HG03354 (cell line): Measurements from ENCODE around the gene PRR36.

ENCODE experiments used
- ATAC-seq: cut with Tn5 transposase; IDR thresholded peaks from one replicate; pipeline ENCODE4 v1.9.1; 2021; ENCODE audit warnings: mild to moderate bottlenecking; ENCODE audit not compliant: unreplicated experiment, poor library complexity, severe bottlenecking

PRR36 gene

DNA sequence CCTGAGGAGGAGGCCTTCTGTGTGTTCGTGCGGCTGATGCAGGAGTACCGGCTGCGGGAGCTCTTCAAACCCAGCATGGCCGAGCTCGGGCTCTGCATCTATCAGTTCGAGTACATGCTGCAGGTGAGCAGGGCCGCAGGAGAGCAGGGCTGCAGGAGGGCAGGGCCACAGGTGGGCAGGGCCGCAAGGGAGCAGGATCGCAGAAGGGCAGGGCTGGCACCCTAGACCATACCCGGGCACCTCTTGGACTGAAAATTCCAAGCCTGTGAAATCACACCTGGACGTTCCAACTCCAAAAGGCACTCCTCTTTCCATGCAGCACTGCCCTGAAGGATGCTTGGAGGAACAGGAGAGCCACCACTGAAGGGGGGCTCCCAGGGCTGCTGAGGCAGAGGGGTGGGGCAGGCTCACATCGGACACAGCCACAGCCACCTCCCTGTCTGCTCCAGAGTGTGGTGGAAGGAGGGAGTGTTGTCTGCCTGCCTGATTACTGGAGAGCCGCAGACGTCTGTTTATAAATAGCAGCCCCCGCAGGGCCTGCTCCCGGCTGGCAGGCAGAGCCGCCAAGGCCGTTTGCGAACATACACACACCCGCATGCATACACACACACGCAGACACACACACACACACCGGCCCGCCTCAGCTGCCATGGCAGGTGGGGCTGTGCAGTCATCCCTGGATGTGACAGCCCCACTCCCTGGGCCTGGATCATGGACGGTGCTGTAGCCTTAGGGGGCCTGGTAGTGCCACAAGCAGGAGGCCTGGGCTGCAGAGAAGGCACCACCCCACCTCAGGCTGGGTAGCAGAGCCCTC lies 24.0 kb downstream of the PRR36 start:
- no peak for ATAC-seq

DNA sequence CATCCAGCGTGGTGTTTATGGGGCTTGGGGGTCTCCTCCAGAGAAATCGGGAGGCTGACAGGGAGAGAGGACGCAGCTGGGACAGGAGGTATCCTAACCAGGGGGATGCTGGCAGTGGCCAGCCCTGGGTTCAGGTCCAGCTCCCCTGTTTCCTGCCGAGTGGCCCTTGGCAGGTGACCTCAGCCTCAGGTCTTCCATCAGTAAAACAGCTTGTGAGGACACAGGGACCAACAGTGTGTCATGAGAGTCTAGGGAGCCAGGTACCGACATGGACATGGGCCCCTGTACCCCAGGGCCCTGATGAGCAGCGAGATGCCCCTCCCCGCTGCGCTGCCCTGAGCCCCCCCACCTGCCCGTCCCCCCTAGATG lies 24.6 kb downstream of the PRR36 start:
- ATAC-seq, result no peak

DNA sequence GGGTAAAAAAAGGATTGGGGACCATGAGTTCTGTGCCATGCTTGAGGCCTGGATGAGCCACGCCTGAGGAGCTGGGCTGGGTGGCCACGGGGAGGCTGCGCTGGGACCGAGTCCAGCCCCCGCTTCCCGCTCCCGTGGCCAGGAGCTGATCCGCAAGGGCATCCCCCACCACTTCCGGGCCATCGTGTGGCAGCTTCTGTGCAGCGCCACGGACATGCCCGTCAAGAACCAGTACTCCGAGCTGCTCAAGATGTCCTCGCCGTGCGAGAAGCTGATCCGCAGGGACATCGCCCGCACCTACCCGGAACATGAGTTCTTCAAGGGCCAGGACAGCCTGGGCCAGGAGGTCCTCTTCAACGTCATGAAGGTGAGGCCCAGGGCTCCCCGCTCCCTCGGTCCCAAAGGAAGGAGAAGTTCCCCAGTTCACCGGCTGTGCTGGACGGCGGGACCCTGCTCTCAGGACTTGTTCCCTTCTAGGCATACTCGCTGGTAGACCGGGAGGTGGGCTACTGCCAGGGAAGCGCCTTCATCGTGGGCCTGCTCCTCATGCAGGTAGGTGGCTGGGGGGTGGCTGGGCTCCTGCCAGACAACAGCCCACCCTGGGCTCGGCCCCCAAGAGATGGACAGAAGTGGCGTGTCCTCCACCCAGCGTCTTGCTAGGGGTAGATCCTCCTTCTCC lies 25.3 kb downstream of the PRR36 start:
- no peak for ATAC-seq

DNA sequence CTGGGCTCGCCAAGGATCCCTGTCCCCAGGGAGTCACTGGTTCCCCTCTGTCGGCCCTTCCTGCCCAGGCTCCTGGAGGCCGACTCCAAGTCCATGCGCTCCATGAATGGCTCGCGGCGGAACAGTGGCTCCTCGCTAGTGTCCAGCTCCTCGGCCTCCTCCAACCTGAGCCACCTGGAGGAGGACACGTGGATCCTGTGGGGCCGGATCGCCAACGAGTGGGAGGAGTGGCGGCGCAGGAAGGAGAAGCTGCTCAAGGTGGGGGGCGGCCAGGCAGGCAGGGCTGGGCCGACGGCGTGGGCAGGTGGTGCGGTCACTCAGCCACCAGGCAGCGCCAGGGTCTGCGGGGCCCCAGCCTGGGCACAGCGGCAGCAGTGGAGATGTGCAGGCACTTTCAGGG lies 26.5 kb downstream of the PRR36 start:
- ATAC-seq, result no peak

DNA sequence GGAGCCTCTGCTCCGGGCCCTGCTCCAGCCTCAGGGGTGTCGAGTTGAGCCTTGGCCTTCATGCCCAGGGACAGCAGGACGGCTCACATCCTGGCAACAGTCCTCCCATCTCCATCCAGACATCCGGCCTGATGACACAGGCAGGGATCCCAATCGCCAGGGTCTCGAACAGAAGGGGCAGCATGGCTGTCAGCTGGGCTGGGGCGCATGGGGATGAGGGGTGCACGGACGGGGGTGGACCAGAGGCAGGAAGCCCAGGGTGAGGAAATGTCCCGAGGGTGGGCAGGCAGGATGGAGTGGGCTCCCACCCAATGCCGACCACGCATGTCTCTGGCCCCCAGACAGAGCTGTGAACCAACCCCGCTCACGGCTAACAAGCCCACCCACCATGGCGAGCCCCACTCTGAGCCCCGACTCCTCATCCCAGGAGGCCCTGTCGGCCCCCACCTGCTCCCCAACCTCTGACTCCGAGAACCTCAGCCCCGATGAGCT lies 28.0 kb downstream of the PRR36 start:
- no peak for ATAC-seq

DNA sequence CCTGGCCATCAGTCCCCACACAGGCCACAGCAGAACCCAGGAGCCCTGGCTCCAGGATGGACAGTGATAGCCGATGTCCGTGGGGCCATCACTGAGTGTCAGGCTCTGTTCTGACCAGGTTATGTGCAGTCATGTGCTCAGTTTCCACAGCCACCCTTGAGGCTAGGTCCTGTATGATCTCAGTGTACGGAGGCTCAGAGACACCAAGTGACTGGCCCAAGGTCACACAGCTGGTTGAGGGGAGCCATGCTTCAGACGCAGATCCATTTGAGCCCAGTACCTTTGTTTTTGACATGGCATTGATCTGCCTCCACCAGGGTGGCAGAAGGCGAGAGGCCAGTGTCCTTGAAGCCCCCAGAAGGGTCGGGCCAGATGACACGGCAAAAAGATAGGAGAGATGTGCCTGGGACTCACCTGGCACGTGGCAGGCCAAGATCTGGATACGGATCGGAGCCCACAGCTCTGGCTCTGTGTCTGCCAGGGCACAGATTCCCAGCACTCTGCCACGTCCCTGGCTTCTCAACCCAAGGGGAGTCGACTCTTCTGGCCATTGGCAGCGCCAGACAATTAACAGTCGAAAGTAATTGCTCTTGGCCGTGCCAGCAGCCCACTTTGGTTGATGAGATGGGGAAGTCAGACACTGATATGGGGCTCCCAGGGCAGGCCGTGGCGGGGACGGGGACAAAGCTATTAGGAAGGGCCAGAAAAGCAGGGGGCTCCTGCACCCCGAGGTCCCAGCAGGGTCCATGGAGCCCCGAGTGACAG lies 28.6 kb downstream of the PRR36 start:
- ATAC-seq, result no peak

DNA sequence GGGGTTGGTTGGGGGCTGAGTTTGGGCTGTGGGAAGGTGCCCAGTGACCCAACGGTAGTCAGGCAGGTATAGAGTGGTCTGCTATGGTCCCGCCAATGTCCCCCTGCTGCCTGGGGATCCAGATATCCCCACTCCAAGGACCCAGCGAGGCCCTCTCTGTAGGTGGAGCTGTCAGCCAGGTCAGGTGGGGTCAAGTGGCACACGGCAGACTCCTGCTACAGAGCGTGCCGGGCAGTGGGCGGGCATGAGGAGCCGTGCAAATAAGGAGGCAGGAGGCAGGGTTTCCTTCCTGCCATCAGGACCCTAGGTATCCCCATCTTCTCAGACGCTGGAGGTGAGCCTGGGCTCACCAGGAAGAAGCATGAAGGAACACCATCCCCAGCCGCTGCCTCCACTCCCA lies 29.2 kb downstream of the PRR36 start:
- no peak for ATAC-seq

DNA sequence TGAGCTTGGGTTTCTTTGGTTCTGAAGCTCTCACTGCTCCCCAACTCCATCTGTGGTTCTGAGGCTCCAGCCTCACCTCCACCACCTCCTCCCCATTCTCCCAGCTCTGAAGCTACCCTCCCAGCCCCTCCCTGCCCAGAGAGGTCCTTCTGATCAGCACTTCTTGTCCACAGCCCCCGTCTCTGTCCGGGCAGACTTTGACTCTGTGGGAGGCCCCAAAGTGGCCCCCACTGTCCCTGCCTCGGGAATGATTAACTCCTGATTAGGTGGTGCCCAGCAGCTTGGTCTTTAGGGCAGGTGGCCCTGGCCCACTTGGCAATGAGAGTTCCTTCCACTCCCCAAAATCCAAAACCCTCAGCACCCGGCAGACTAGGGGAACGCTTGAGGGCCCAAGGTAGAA lies 29.8 kb downstream of the PRR36 start:
- ATAC-seq, result no peak

DNA sequence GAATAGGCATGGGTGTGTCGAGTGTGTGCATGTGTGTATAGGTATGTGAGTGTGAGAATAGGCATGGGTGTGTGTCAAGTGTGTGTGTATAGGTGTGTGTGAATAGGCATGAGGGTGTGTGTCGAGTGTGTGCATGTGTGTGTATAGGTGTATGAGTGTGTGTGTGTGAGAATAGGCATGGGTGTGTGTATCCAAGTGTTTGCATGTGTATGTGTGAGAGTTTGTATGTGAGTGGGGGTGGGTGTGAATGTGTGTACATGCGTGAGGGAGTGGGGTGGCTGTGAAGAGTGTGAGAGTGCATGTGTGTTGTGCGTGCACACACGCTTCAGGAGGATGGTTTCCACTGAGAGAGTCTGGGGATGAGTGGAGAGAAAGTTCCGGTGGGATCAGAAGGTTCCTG lies 30.7 kb downstream of the PRR36 start:
- ATAC-seq, result no peak

DNA sequence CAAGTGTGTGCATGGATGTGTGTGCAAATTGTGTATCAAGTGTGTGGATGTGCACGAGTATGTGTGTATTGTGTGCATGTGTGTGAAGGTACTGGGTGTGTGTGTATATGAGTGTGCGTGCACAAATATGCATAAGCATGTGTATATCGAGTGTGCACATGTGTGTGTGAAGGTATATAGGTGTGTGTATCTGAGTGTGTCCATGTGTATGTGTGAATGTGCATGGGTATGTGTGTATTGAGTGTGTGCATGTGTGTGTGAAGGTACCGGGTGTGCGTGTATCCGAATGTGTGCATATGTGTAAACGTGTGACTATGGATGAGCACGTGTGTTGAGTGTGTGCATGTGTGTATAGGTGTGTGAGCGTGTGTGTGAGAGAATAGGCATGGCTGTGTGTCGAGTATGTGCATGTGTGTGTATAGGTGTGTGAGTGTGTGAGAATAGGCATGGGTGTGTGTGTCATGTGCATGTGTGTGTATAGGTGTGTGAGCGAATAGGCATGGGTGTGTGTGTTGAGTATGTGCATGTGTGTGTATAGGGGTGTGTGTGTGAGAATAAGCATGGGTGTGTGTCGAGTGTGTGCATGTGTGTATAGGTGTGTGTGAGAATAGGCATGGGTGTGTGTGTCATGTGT lies 31.4 kb downstream of the PRR36 start:
- no peak for ATAC-seq

DNA sequence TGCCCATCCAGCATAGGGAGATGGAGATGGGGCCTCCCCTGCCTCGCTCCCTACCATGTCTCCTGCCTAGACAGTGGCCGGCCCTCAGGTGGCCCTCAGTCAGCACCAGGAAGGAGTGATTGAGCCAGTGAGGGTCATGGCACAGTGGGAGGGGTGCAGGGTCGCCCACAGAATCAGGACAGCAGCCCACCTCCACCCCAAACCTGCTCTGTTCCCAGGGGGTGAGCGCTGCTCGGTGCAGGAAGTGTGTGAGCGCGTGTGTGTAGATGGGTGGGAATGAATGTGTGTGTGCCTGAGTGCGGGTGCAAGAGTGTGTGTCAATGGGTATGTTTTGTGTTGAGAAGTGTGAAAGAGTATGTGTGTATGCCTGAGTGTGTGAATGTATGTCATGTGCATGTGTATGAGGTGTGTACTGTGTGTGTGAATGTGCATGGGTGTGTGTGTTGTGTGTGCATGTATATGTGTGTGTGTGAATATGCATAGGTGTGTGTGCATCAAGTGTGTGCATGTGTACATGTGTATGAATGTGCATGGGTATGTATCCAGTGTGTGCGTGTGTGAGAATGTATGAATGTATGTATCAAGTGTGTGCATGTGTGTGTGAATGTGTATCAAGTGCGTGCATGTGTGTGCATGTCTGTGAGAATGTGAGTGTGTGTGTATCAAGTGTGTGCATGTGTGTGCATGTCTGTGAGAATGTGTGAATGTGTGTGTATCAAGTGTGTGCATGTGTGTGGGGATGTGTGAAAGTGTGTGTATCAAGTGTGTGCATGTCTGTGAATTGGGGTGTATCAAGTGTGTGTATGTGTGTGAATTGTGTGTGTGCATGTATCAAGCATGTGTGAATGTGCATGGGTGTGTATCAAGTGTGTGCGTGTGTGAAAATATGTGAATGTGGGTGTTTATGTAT lies 32.2 kb downstream of the PRR36 start:
- ATAC-seq, result no peak

DNA sequence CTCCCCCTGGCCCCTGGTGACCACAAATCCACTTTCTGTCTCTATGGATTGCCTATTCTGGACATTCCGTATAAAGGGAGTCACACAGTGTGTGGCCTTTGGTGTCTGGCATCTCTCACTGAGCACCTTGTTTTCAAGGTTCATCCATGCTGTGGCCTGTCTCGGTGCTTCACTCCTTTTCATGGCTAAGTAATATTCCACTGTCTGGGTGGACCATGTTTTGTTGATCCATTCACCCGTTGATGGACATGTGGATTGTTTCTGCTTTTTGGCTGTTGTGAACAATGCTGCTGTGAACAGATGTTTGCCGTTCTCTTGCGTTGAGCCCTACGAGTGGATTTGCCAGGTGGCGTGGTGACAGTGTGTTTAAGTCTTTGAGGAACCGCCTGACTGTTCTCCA lies 33.6 kb downstream of the PRR36 start:
- ATAC-seq, result no peak

DNA sequence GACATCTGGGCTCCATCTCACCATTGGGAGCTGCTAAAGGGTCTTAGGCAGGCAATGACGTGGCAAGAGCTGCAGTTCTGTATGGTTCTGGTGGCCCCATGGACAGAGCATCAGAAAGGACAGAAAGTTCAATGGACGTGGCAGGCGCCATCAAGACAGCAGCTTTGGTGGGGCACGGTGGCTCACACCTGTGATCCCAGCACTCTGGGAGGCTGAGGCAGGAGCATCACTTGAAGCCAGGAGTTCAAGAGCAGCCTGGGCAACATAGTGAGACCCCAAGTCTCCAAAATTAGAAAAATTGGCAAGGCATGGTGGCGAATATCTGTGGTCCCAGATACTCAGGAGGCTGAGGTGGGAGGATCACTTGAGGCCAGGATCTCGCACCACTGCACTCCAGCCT lies 34.7 kb downstream of the PRR36 start:
- no peak for ATAC-seq

DNA sequence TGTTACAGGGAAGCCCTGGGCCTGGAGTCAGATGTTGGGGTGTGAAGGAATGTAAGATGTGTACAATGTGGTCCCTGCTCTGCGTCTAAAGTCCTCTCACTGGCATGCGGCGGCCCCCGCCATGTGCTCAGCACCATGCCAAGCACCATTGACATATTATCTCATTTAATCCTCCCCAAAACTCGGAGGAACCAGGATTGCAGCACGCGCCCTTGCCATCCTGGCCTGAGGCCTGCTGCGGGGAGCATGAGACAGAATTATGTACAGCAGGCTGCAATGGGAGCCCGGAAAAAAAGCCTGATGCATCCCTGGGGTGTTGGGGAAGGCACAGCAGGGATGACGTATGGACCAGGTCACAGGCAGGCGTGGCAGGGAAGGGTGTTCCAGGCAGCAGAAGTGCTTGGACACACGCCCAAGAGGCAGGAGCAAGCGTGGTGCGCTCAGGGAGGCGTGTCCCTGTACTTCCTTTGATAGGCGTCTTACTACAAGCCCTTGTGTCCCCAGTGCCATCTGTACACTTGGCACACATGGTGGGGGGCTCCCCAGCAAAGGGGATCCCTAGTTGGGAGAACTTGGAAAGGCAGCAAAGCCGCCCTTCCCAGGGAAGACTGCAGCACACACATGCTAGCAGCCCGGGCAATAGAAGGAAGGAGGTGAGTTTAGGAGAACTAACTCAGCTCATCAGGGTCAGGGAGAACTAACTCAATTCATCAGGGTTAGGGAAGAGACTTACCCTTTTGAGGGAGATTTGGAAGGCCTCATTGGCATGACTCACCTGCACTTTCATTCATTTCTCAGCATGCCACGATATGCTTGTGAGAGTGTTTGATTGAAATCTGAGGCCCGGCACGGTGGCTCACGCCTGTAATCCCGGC lies 40.7 kb downstream of the PRR36 start:
- ATAC-seq, result no peak

DNA sequence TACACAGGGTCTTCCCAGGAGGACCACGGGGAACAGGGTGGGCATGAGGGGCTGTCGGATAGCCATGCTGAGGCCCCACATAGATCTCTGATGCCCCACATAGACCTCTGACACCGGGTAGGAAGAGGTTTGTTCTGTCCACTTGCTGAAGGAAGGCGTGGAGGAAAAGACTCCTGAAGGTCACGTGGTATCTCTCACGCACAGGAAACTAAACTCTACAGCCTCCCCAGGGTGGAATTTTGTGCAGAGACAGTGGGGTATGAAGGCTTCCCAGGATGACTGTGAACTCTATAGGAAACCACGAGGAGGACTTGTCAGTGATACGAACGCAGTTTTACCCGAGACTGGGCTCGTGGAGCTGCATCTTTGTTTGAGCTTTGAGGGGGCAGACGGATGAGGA lies 41.4 kb downstream of the PRR36 start:
- no peak for ATAC-seq

DNA sequence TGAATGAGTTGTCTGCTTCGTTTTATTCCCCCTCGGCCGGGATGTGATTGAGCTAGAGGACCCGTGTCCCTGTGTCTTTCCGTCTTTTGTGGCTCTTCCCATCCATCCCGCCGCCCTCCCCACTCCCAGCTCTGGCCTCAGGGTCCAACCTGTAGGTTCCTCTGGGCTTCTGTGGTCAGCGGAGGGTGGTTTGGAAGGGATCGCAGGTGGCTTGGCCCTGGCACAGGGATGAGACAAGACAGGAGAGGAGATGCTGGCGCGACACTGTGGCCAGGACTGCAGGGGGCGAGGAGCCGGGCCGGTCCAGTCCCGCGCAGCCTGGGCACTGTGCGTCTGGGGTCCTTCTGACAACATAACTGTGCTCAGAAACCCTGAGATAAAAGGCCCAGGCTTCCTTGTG lies 42.2 kb downstream of the PRR36 start:
- ATAC-seq, result no peak

DNA sequence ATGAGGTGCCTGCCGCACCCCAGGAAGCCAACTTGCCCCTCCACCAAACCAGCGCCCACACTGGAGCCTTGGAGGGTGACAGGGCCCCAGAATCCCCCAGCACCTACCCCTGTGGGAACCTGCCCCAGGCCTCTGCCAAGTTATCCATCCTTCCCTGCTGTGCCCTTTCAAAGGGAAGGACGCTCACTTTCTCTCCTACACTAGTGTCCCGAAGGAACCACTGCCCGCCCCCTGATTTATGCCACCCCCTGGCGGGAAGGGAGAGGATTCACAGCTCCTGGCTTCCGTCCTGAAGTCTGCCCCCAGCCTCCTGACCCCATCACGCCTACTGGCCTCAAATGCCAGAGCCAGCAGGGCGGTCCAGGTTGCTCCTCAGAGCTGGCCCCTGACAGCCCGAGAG lies 42.7 kb downstream of the PRR36 start:
- ATAC-seq, result no peak

DNA sequence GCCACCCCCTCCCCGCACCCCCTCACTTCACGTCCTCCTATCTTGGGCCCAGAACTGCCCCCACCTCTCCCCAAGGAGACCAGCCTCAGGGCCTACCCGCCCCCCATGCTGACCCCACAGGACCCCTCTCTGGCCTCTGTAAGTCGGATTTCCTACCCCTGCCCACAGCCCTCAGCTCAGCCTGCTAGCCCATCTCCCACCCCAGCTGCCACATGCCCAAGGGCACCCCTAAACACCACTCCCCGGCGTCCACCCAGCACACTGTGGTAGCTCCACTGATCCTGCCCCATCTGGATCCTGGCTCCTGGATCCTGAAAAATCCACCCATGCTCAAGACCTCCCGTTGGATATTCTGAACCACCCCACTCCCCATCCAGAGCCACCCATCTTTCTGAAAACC lies 43.4 kb downstream of the PRR36 start:
- no peak for ATAC-seq
